Measurements from ENCODE around the gene ASB1.

Gene ASB1

GRCh38 chr2:238498188-238498587 lies 71.5 kb downstream of the ASB1 start:
- no peak for DNase-seq

GRCh38 chr2:238498691-238499295 lies 72.1 kb downstream of the ASB1 start:
- no peak for DNase-seq

GRCh38 chr2:238499731-238500580 lies 73.2 kb downstream of the ASB1 start:
- no peak for DNase-seq

- DNase-seq: no peak
Observed at GRCh38 chr2:238501311-238501710, 74.6 kb downstream of the ASB1 start.

Measured in effector CD4-positive, alpha-beta T cell (primary cell).